Right atrium auricular region (tissue), 2 donors: ENCODE measurements around the gene KPNA6. TPM values are rescaled to one million over a fixed set of nuclear protein-coding genes. Genes with fewer than 3 reads are reported as not detected.
"Not testable (repeated sequence)": the region's sequence is repeated elsewhere in the genome, so short reads cannot be mapped to it uniquely, and the experiment has no call there.

Experiments
- DNase-seq: peaks from one replicate; pipeline ENCODE4 v3.0.0-alpha.2; 2019; ENCODE audit warnings: low spot score
- H3K27ac ChIP-seq, 2 donors: fragments of 200-600 bp; sonication (generic); 1 replicate in 1 of 2; 2 replicates in 1 of 2; pipeline ENCODE4 v1.5.1; 2016 to 2019
- H3K27me3 ChIP-seq, 2 donors: fragments of 200-600 bp; sonication (generic); one replicate each; pipeline versions ENCODE4 v1.5.1 to v1.6.0; 2017 to 2019
- H3K36me3 ChIP-seq: fragments of 200-600 bp; sonication (generic); one replicate; pipeline ENCODE4 v1.5.1; 2016
- H3K4me1 ChIP-seq, 2 donors: fragments of 200-600 bp; sonication (generic); one replicate each; pipeline versions ENCODE4 v1.5.1 to v1.6.0; 2017 to 2019
- H3K4me3 ChIP-seq, 2 donors: fragments of 200-600 bp; sonication (generic); 1 replicate in 1 of 2; 2 replicates in 1 of 2; pipeline ENCODE4 v1.5.1; 2017 to 2019; ENCODE audit warnings: mild to moderate bottlenecking in 1 of 2, moderate library complexity in 1 of 2
- H3K9me3 ChIP-seq, 2 donors: fragments of 200-600 bp; sonication (generic); one replicate each; pipeline ENCODE4 v1.5.1; 2019
- CTCF ChIP-seq, 2 donors: fragments of 200-600 bp; sonication (generic); IDR thresholded peaks; one replicate each; pipeline ENCODE4 v1.5.1; 2019; ENCODE audit warnings: antibody characterized with exemption in 2 of 2
- total RNA-seq, 2 donors: library from RNA; depleted of rRNA; stranded (reverse); fragments of >200 nt; gene quantifications; one replicate each; pipeline ENCODE4 v1.1.0, GENCODE V29; 2016

The KPNA6 gene
- total RNA-seq, 2 donors from 2014 or later = 47.3 to 54.6 TPM

- Histone ChIP-seq H3K4me3 (no peak overlapping the region), H3K9me3 (peaks cover 0 to 13% of the 10 kb centered on the region in 2 donors), H3K27ac (no peak overlapping the region), H3K27me3 (no peaks in the 10 kb centered on the region), H3K36me3 (peaks cover 15% of the 10 kb centered on the region), H3K4me1 (peaks cover 0 to 19% of the 10 kb centered on the region in 2 donors)
- TF ChIP-seq CTCF (IDR thresholded peaks at IDR 0.05) = no peak
- no peak for DNase-seq
Observed at GRCh38 chr1:32151319-32151787, 43.5 kb downstream of the KPNA6 start.

GRCh38 chr1:32159189-32159588 is 51.3 kb downstream of the KPNA6 start:
- H3K27ac ChIP-seq = no peak overlapping the region
- no peak for TF ChIP-seq CTCF (IDR thresholded peaks at IDR 0.05)
- no peak for DNase-seq
- H3K9me3 ChIP-seq = no peaks in the 10 kb centered on the region
- peaks cover 84% of the 10 kb centered on the region for H3K36me3 ChIP-seq
- H3K27me3 ChIP-seq = no peaks in the 10 kb centered on the region
- no peak overlapping the region for H3K4me3 ChIP-seq
- H3K4me1 ChIP-seq = no peaks in the 10 kb centered on the region

- H3K36me3 ChIP-seq = peaks cover 92% of the 10 kb centered on the region
- H3K4me1 ChIP-seq = no peaks in the 10 kb centered on the region
- no peaks in the 10 kb centered on the region for H3K9me3 ChIP-seq
- no peak overlapping the region for H3K4me3 ChIP-seq
- no peaks in the 10 kb centered on the region for H3K27me3 ChIP-seq
- no peak overlapping the region for H3K27ac ChIP-seq
- no peak for TF ChIP-seq CTCF (IDR thresholded peaks at IDR 0.05)
- DNase-seq = no peak
Observed at GRCh38 chr1:32163405-32163804, 55.5 kb downstream of the KPNA6 start.

GRCh38 chr1:32165633-32166032 is 57.8 kb downstream of the KPNA6 start:
- H3K4me1 ChIP-seq, H3K27me3 ChIP-seq, H3K9me3 ChIP-seq, H3K4me3 ChIP-seq, DNase-seq, H3K27ac ChIP-seq: not testable (repeated sequence)
- H3K36me3 ChIP-seq = peaks cover 96% of the 10 kb centered on the region

- no peak overlapping the region for H3K27ac ChIP-seq
- peaks cover 75% of the 10 kb centered on the region for H3K36me3 ChIP-seq
- DNase-seq = no peak
- H3K9me3 ChIP-seq = no peaks in the 10 kb centered on the region
- no peaks in the 10 kb centered on the region for H3K4me1 ChIP-seq
- no peaks in the 10 kb centered on the region for H3K27me3 ChIP-seq
- TF ChIP-seq CTCF (IDR thresholded peaks at IDR 0.05) = no peak
- H3K4me3 ChIP-seq = no peak overlapping the region
Observed at GRCh38 chr1:32170991-32171390, 63.1 kb downstream of the KPNA6 start.

GRCh38 chr1:32172621-32173245 is 64.9 kb downstream of the KPNA6 start:
- peaks cover 57% of the 10 kb centered on the region for H3K36me3 ChIP-seq
- no peak for DNase-seq
- H3K4me1 ChIP-seq = no peaks in the 10 kb centered on the region
- H3K4me3 ChIP-seq = no peak overlapping the region
- TF ChIP-seq CTCF (IDR thresholded peaks at IDR 0.05) = no peak
- H3K27me3 ChIP-seq = no peaks in the 10 kb centered on the region
- H3K27ac ChIP-seq = no peak overlapping the region
- H3K9me3 ChIP-seq = no peaks in the 10 kb centered on the region
